ENCODE data around the gene CTSF.

The CTSF gene

GRCh38 chr11:66559866-66560676, 8.3 kb downstream of the CTSF start:
- DNase-seq (ENCODE audit: low spot score in 2 of 2) = no peak
- no peak overlapping the region for H3K27ac Mint-ChIP-seq
- ATAC-seq (ENCODE audit: low read depth) = no peak
- H3K9me3 Mint-ChIP-seq = no peaks in the 10 kb centered on the region
- no peak overlapping the region for H3K4me3 Mint-ChIP-seq
- H3K4me1 Mint-ChIP-seq = no peaks in the 10 kb centered on the region
- peaks cover 9% of the 10 kb centered on the region for H3K27me3 Mint-ChIP-seq
- no peaks in the 10 kb centered on the region for H3K36me3 Mint-ChIP-seq

GRCh38 chr11:66559142-66559865, 9.1 kb downstream of the CTSF start:
- peak; percentile 55 for ATAC-seq (ENCODE audit: low read depth)
- H3K4me1 Mint-ChIP-seq = no peaks in the 10 kb centered on the region
- H3K27ac Mint-ChIP-seq = no peak overlapping the region
- H3K27me3 Mint-ChIP-seq = peaks cover 9% of the 10 kb centered on the region
- H3K4me3 Mint-ChIP-seq = no peak overlapping the region
- no peak for DNase-seq (ENCODE audit: low spot score in 2 of 2)
- no peaks in the 10 kb centered on the region for H3K9me3 Mint-ChIP-seq
- H3K36me3 Mint-ChIP-seq = no peaks in the 10 kb centered on the region

GRCh38 chr11:66557733-66558326, 10.6 kb downstream of the CTSF start:
- Mint-ChIP-seq H3K27me3 (peaks cover 9% of the 10 kb centered on the region), H3K4me1 (no peaks in the 10 kb centered on the region), H3K4me3 (no peak overlapping the region), H3K9me3 (no peaks in the 10 kb centered on the region), H3K27ac (no peak overlapping the region), H3K36me3 (no peaks in the 10 kb centered on the region)
- no peak for DNase-seq (ENCODE audit: low spot score in 2 of 2)
- no peak for ATAC-seq (ENCODE audit: low read depth)

- DNase-seq (ENCODE audit: low spot score in 2 of 2) (no peak), ATAC-seq (ENCODE audit: low read depth) (no peak)
- Mint-ChIP-seq H3K4me1 (no peaks in the 10 kb centered on the region), H3K27ac (no peak overlapping the region), H3K27me3 (peaks cover 9% of the 10 kb centered on the region), H3K4me3 (no peak overlapping the region), H3K36me3 (no peaks in the 10 kb centered on the region), H3K9me3 (no peaks in the 10 kb centered on the region)
These were observed 12.3 kb downstream of the CTSF start for GRCh38 chr11:66556086-66556485.

- DNase-seq (ENCODE audit: low spot score in 2 of 2) = no peak
- Mint-ChIP-seq H3K9me3 (no peaks in the 10 kb centered on the region), H3K27me3 (peaks cover 9% of the 10 kb centered on the region), H3K36me3 (no peaks in the 10 kb centered on the region), H3K4me3 (no peak overlapping the region), H3K4me1 (no peaks in the 10 kb centered on the region), H3K27ac (no peak overlapping the region)
- no peak for ATAC-seq (ENCODE audit: low read depth)
These were observed 13.0 kb downstream of the CTSF start for GRCh38 chr11:66555416-66555815.

GRCh38 chr11:66554602-66555001, 13.8 kb downstream of the CTSF start:
- Mint-ChIP-seq H3K4me1 (no peaks in the 10 kb centered on the region), H3K27me3 (peaks cover 9% of the 10 kb centered on the region), H3K27ac (no peak overlapping the region), H3K9me3 (no peaks in the 10 kb centered on the region), H3K36me3 (no peaks in the 10 kb centered on the region), H3K4me3 (no peak overlapping the region)
- DNase-seq (ENCODE audit: low spot score in 2 of 2) (no peak), ATAC-seq (ENCODE audit: low read depth) (no peak)

- DNase-seq (ENCODE audit: low spot score in 2 of 2) (no peak), ATAC-seq (ENCODE audit: low read depth) (no peak)
- Mint-ChIP-seq H3K27me3 (no peaks in the 10 kb centered on the region), H3K36me3 (no peaks in the 10 kb centered on the region), H3K4me3 (no peak overlapping the region), H3K9me3 (no peaks in the 10 kb centered on the region), H3K27ac (no peak overlapping the region), H3K4me1 (no peaks in the 10 kb centered on the region)
These were observed 17.5 kb downstream of the CTSF start for GRCh38 chr11:66550887-66551286.

GRCh38 chr11:66549696-66550095, 18.7 kb downstream of the CTSF start:
- DNase-seq (ENCODE audit: low spot score in 2 of 2) (no peak), ATAC-seq (ENCODE audit: low read depth) (no peak)
- H3K4me1 Mint-ChIP-seq = peaks cover 4% of the 10 kb centered on the region
- H3K4me3 Mint-ChIP-seq = no peak overlapping the region
- no peak overlapping the region for H3K27ac Mint-ChIP-seq
- no peaks in the 10 kb centered on the region for H3K9me3 Mint-ChIP-seq
- no peaks in the 10 kb centered on the region for H3K36me3 Mint-ChIP-seq
- no peaks in the 10 kb centered on the region for H3K27me3 Mint-ChIP-seq

- Mint-ChIP-seq H3K4me3 (peak overlapping the region; percentile 1), H3K27ac (no peak overlapping the region), H3K27me3 (no peaks in the 10 kb centered on the region), H3K36me3 (no peaks in the 10 kb centered on the region), H3K4me1 (peaks cover 8% of the 10 kb centered on the region), H3K9me3 (no peaks in the 10 kb centered on the region)
- DNase-seq (ENCODE audit: low spot score in 2 of 2) (no peak), ATAC-seq (ENCODE audit: low read depth) (no peak)
These were observed 19.4 kb downstream of the CTSF start for GRCh38 chr11:66548774-66549630.

- Mint-ChIP-seq H3K36me3 (no peaks in the 10 kb centered on the region), H3K4me3 (no peak overlapping the region), H3K4me1 (peaks cover 18% of the 10 kb centered on the region), H3K27ac (no peak overlapping the region), H3K27me3 (no peaks in the 10 kb centered on the region), H3K9me3 (no peaks in the 10 kb centered on the region)
- DNase-seq (ENCODE audit: low spot score in 2 of 2) = no peak
- ATAC-seq (ENCODE audit: low read depth) = no peak
These were observed 20.4 kb downstream of the CTSF start for GRCh38 chr11:66548041-66548440.

- Mint-ChIP-seq H3K9me3 (no peaks in the 10 kb centered on the region), H3K36me3 (peaks cover under 1% of the 10 kb centered on the region), H3K4me3 (no peak overlapping the region), H3K27ac (no peak overlapping the region), H3K27me3 (no peaks in the 10 kb centered on the region), H3K4me1 (peaks cover 18% of the 10 kb centered on the region)
- DNase-seq (ENCODE audit: low spot score in 2 of 2) (no peak), ATAC-seq (ENCODE audit: low read depth) (no peak)
These were observed 20.8 kb downstream of the CTSF start for GRCh38 chr11:66547662-66548009.

GRCh38 chr11:66546966-66547661, 21.3 kb downstream of the CTSF start:
- DNase-seq (ENCODE audit: low spot score in 2 of 2) (no peak), ATAC-seq (ENCODE audit: low read depth) (no peak)
- peak overlapping the region; percentile 19 for H3K27ac Mint-ChIP-seq
- H3K4me3 Mint-ChIP-seq = peak overlapping the region; percentile 86
- peaks cover 24% of the 10 kb centered on the region for H3K4me1 Mint-ChIP-seq
- H3K27me3 Mint-ChIP-seq = no peaks in the 10 kb centered on the region
- H3K36me3 Mint-ChIP-seq = peaks cover 6% of the 10 kb centered on the region
- H3K9me3 Mint-ChIP-seq = no peaks in the 10 kb centered on the region

GRCh38 chr11:66546368-66546965, 21.9 kb downstream of the CTSF start, which contains the start of gene ACTN3:
TSS of gene ACTN3 (plus strand) at chr11:66546903. CDS start at chr11:66546938, 35 bp downstream.
- H3K4me3 Mint-ChIP-seq = peak within 1 kb of the TSS; percentile 86
- peak within 1 kb of the TSS; percentile 19 for H3K27ac Mint-ChIP-seq
- H3K36me3 Mint-ChIP-seq = peaks cover 12% of the 10 kb centered on the region
- H3K4me1 Mint-ChIP-seq = peaks cover 24% of the 10 kb centered on the region
- H3K27me3 Mint-ChIP-seq = no peaks in the 10 kb centered on the region
- no peaks in the 10 kb centered on the region for H3K9me3 Mint-ChIP-seq
- DNase-seq (ENCODE audit: low spot score in 2 of 2) (no peak), ATAC-seq (ENCODE audit: low read depth) (no peak)

Data from memory B cell (primary cell).